ENCODE data around the gene AP4E1. TPM values are rescaled to one million over a fixed set of nuclear protein-coding genes. Genes with fewer than 3 reads are reported as not detected.
"Not testable (repeated sequence)": the region's sequence is repeated elsewhere in the genome, so short reads cannot be mapped to it uniquely, and the experiment has no call there.

AP4E1 gene
- total RNA-seq, 2 experiments from 2014 or later: 6.8 to 9.4 TPM

- Mint-ChIP-seq H3K27me3 (ENCODE audit: low read depth) (no peaks in the 10 kb centered on the region), H3K9me3 (no peaks in the 10 kb centered on the region), H3K4me3 (no peak overlapping the region), H3K27ac (no peak overlapping the region), H3K4me1 (ENCODE audit: low read depth) (no peaks in the 10 kb centered on the region), H3K36me3 (ENCODE audit: low read depth) (peaks cover 27% of the 10 kb centered on the region)
- DNase-seq: no peak
- CTCF ChIA-PET: interaction anchor here (0.6 kb wide), 1 partner anchor 439 kb away, joined by 4 read pairs; no protein-coding TSS in a partner anchor
- intact Hi-C loops (cut with micrococcal nuclease): no loop called here
Measured at GRCh38 chr15:50997371-50998051, 89.0 kb downstream of the AP4E1 start.

DNA sequence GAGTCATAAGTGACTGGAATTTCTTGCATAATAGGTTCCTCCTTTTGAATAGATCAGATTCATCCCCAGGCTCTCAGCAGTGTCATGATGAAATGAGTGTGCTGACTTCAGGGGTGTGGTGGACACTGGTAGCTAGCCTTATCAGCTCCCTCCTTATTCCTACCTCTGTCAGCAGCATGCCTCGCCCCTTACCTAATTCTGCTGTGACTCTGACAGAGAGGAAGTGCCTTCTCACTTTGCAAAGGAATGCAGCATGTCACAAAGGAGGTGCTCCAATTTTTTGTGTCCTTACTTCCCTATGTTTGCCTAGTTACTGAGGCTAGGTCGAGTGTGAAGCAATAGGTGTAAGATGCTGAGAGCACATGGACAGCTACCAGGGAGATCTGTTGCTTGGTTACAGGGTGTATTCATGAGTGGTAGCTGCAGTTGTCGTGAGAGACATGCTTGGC is 95.6 kb downstream of the AP4E1 start:
- H3K27ac Mint-ChIP-seq: no peak overlapping the region
- no peak overlapping the region for H3K4me3 Mint-ChIP-seq
- CTCF ChIA-PET: interaction anchor here (0.6 kb wide), 1 partner anchor 33 kb away, joined by 5 read pairs; no protein-coding TSS in a partner anchor
- H3K27me3 Mint-ChIP-seq (ENCODE audit: low read depth): no peaks in the 10 kb centered on the region
- DNase-seq: no peak
- intact Hi-C loops (cut with micrococcal nuclease): no loop called here
- H3K9me3 Mint-ChIP-seq: peaks cover 5% of the 10 kb centered on the region
- no peaks in the 10 kb centered on the region for H3K4me1 Mint-ChIP-seq (ENCODE audit: low read depth)
- H3K36me3 Mint-ChIP-seq (ENCODE audit: low read depth): peaks cover 30% of the 10 kb centered on the region

DNA sequence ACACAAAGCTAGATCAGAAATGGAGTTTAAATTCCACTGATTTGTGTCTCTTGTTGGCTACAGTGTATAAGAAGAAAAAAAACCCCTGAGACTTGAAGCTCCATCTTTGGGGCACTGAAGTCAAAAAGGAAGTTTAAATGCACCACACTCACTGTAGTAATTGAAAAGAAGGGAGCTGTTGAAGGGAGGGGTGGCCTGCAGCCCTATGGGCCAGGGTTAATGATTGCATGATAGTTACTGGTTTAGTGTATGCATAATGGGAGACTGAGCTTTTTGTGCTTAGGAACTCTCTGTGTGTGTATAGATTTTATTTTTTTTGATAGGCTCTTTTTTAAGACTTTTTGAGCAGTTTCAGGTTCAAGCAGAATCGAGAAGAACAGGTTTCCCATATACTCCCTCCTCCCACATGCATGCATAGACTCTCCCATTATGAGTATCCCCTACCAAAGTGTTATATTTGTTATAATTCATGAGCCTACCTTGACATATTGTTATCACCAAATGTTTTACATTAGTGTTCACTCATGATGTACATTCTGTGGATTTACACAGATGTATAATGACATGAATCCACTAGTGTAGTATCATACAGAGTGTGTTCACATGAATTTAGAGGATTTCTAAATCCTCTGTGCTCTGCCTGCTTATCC is 98.0 kb downstream of the AP4E1 start:
- DNase-seq: no peak
- peaks cover 5% of the 10 kb centered on the region for H3K9me3 Mint-ChIP-seq
- H3K27ac Mint-ChIP-seq: no peak overlapping the region
- H3K27me3 Mint-ChIP-seq (ENCODE audit: low read depth): no peaks in the 10 kb centered on the region
- CTCF ChIA-PET: no interaction called here
- H3K36me3 Mint-ChIP-seq (ENCODE audit: low read depth): peaks cover 38% of the 10 kb centered on the region
- H3K4me3 Mint-ChIP-seq: no peak overlapping the region
- intact Hi-C loops (cut with micrococcal nuclease): no loop called here
- no peaks in the 10 kb centered on the region for H3K4me1 Mint-ChIP-seq (ENCODE audit: low read depth)

DNA sequence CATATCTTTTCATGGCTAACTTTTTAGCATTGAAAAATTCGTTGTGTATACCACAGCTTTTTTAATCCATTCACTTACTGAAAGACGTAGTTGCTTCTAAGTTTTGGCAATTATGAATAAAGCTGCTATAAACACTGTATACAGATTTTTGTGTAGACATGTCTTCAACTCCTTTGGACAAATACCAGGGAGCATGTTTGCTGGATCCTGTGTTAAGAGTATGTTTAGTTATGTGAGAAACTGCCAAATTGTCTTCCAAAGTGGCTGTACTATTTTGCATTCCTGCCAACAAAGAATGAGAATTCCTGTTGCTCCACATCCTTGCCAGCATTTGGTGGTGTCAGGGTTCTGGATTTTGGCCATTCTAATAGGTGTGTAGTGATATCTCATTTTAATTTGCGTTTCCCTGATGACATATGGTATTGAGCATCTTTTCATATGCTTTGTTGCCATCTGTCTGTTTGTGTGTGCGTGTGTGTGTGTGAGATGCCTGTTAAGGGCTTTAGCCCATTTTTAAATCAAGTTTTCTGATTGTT is 98.7 kb downstream of the AP4E1 start:
- intact Hi-C loops (cut with micrococcal nuclease): no loop called here
- CTCF ChIA-PET: no interaction called here
- Mint-ChIP-seq H3K27ac (no peak overlapping the region), H3K9me3 (peaks cover 5% of the 10 kb centered on the region), H3K27me3 (ENCODE audit: low read depth) (no peaks in the 10 kb centered on the region), H3K36me3 (ENCODE audit: low read depth) (peaks cover 34% of the 10 kb centered on the region), H3K4me1 (ENCODE audit: low read depth) (no peaks in the 10 kb centered on the region), H3K4me3 (no peak overlapping the region)
- DNase-seq: no peak

DNA sequence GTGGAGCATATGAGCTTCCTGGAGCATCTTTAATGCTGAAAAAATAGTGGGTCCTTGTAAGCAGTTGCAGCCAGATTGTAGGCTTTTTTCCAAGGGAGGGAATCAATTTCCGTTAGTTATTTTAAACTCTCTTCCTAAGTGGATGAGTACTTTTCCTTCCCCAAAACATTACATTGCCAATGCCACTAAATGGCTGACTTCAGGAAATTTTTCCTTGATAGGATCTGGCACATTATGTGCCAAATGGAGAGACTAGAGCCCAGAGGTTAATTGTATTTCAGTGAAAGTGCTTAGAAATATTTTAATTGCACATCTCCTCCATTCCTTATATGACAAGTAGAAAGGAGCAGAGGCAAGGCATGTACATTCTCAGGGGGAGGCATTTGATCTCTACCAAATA is 102.7 kb downstream of the AP4E1 start:
- H3K27ac Mint-ChIP-seq: no peak overlapping the region
- no peak overlapping the region for H3K4me3 Mint-ChIP-seq
- intact Hi-C loops (cut with micrococcal nuclease): no loop called here
- peaks cover 30% of the 10 kb centered on the region for H3K36me3 Mint-ChIP-seq (ENCODE audit: low read depth)
- no peaks in the 10 kb centered on the region for H3K27me3 Mint-ChIP-seq (ENCODE audit: low read depth)
- CTCF ChIA-PET: no interaction called here
- H3K4me1 Mint-ChIP-seq (ENCODE audit: low read depth): no peaks in the 10 kb centered on the region
- DNase-seq: no peak
- H3K9me3 Mint-ChIP-seq: peaks cover 5% of the 10 kb centered on the region

GRCh38 chr15:51016615-51017014 is 108.1 kb downstream of the AP4E1 start:
- H3K27ac Mint-ChIP-seq: no peak overlapping the region
- no peak for DNase-seq
- peaks cover 8% of the 10 kb centered on the region for H3K36me3 Mint-ChIP-seq (ENCODE audit: low read depth)
- H3K27me3 Mint-ChIP-seq (ENCODE audit: low read depth): no peaks in the 10 kb centered on the region
- no peak overlapping the region for H3K4me3 Mint-ChIP-seq
- CTCF ChIA-PET: interaction anchor here (1.5 kb wide), 1 partner anchor 176 kb away, joined by 5 read pairs; no protein-coding TSS in a partner anchor
- no peaks in the 10 kb centered on the region for H3K4me1 Mint-ChIP-seq (ENCODE audit: low read depth)
- intact Hi-C loops (cut with micrococcal nuclease): no loop called here
- H3K9me3 Mint-ChIP-seq: peaks cover 6% of the 10 kb centered on the region

DNA sequence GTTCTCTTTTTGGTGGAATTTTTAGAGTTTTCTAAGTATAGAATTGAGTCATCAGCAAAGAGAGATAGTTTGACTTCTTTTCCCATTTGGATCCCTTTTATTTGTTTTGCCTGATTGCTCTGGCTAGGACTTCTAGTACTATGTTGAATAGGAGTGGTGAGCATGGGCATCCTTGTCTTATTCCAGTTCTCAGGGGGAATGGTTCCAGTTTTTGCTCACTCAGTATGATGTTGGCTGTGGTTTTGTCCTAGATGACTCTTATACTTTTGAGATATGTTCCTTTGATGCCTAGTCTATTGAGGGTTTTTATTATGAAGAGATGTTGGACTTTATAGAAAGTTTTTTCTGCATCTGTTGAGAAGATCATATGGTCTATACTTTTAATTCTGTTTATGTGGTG is 113.7 kb downstream of the AP4E1 start:
- no peak overlapping the region for H3K4me3 Mint-ChIP-seq
- no peaks in the 10 kb centered on the region for H3K4me1 Mint-ChIP-seq (ENCODE audit: low read depth)
- intact Hi-C loops (cut with micrococcal nuclease): no loop called here
- CTCF ChIA-PET: no interaction called here
- no peaks in the 10 kb centered on the region for H3K27me3 Mint-ChIP-seq (ENCODE audit: low read depth)
- no peak for DNase-seq
- peaks cover 8% of the 10 kb centered on the region for H3K36me3 Mint-ChIP-seq (ENCODE audit: low read depth)
- H3K27ac Mint-ChIP-seq: no peak overlapping the region
- peaks cover 6% of the 10 kb centered on the region for H3K9me3 Mint-ChIP-seq

- peaks cover 8% of the 10 kb centered on the region for H3K36me3 Mint-ChIP-seq (ENCODE audit: low read depth)
- CTCF ChIA-PET: no interaction called here
- H3K27ac Mint-ChIP-seq: no peak overlapping the region
- no peak overlapping the region for H3K4me3 Mint-ChIP-seq
- no peak for DNase-seq
- H3K27me3 Mint-ChIP-seq (ENCODE audit: low read depth): no peaks in the 10 kb centered on the region
- peaks cover 6% of the 10 kb centered on the region for H3K9me3 Mint-ChIP-seq
- no peaks in the 10 kb centered on the region for H3K4me1 Mint-ChIP-seq (ENCODE audit: low read depth)
- intact Hi-C loops (cut with micrococcal nuclease): no loop called here
Measured at GRCh38 chr15:51023499-51023898, 115.0 kb downstream of the AP4E1 start.

DNA sequence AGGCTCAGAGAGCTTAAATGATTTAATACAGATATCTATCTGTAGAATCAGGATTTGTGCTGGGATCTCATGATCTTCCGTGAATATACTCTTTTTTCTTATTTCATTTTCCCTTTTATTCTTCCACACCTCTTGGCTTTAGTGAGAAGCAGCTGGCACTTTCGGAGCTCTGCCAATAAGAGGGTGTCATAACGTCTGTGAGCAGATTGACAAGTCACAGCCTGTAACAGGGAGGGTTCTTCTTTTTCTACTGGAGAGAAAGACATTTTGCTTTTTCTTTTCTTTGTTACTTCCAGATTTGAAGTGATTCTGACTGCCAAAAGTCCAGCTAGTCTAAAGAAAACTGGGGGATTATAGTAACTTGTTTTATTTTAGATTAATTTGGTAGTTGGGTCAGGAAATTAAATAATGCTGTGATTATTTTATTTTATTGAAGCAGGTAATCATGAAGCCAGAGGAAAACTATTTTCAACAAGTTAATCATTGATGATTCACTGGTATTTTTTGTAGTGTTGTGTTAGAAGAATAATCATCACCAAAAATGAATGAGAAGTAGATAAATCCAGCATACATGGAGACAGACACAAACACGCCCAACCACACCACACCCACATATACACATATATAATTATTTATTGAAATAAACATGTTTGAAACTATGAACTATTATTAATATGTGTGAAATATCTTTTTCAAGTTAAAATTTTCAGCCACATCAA is 116.4 kb downstream of the AP4E1 start:
- DNase-seq: no peak
- no peaks in the 10 kb centered on the region for H3K27me3 Mint-ChIP-seq (ENCODE audit: low read depth)

DNA sequence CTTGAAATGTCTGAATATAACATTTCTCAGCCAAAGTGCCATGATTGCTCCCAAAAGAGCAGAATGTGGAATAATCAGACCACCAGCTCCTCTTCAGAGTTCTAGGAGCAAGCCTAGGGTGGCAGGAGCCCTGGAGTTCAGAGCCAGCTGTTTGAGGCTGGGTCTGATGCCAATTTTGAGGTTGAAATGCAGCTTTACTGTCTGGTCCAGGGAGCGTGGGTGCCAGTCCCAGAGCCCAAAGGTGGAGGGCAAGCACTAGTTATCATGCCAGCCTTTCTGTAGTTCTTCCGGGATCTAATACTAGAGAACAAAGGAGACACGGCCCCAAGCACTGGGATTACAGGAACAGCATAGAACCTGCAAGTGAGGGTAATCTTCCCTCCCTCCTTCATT is 117.0 kb downstream of the AP4E1 start:
- H3K27ac Mint-ChIP-seq: no peak overlapping the region
- H3K4me1 Mint-ChIP-seq (ENCODE audit: low read depth): no peaks in the 10 kb centered on the region
- peaks cover 2% of the 10 kb centered on the region for H3K36me3 Mint-ChIP-seq (ENCODE audit: low read depth)
- H3K9me3 Mint-ChIP-seq: no peaks in the 10 kb centered on the region
- CTCF ChIA-PET: no interaction called here
- H3K4me3 Mint-ChIP-seq: no peak overlapping the region
- intact Hi-C loops (cut with micrococcal nuclease): no loop called here
- no peaks in the 10 kb centered on the region for H3K27me3 Mint-ChIP-seq (ENCODE audit: low read depth)
- no peak for DNase-seq

More for the DNA sequence above, 116.4 kb downstream of the AP4E1 start:
- Mint-ChIP-seq H3K36me3 (ENCODE audit: low read depth) (peaks cover 2% of the 10 kb centered on the region), H3K4me3 (no peak overlapping the region), H3K4me1 (ENCODE audit: low read depth) (no peaks in the 10 kb centered on the region), H3K27ac (no peak overlapping the region), H3K9me3 (peaks cover 2% of the 10 kb centered on the region)
- CTCF ChIA-PET: interaction anchor here (0.7 kb wide), 1 partner anchor 11 kb away, joined by 4 read pairs; no protein-coding TSS in a partner anchor
- intact Hi-C loops (cut with micrococcal nuclease): no loop called here

DNA sequence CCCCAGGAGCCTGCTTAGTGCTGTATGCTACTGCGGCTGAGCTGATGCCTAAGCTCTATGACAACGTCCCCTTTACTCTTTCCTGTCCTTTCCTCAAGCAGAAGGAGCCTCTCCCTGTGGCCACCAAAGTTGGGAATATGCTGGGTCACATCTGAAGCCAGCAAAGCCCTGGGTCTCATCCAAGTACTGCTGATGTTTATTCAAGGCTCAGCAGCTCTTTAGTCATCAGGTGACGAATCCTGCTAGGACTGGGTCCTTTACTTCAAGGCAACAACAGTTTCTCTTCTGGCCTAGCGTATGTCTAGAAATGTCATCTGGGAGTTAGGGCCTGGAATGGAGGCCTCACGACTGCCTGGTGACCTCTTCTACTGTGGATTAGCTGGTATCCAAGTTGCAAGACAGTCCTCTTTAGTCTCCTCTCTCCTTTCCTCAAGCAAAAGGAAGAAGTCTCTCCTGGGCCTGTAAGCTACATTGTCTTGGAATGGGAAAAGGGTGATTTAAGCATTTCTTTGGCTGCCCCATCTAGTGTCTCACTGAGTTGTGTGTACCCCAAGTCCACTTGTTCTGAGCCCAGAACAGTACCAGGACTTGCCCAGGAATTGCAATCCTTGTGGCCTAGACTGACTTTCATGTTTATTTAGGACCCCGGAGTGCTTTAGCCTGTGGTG is 122.3 kb downstream of the AP4E1 start:
- no peak for DNase-seq
- peaks cover 2% of the 10 kb centered on the region for H3K36me3 Mint-ChIP-seq (ENCODE audit: low read depth)
- no peaks in the 10 kb centered on the region for H3K9me3 Mint-ChIP-seq
- H3K4me1 Mint-ChIP-seq (ENCODE audit: low read depth): no peaks in the 10 kb centered on the region
- H3K4me3 Mint-ChIP-seq: no peak overlapping the region
- no peak overlapping the region for H3K27ac Mint-ChIP-seq
- no peaks in the 10 kb centered on the region for H3K27me3 Mint-ChIP-seq (ENCODE audit: low read depth)
- intact Hi-C loops (cut with micrococcal nuclease): no loop called here
- CTCF ChIA-PET: no interaction called here

- H3K4me1 Mint-ChIP-seq (ENCODE audit: low read depth); H3K9me3 Mint-ChIP-seq; H3K36me3 Mint-ChIP-seq (ENCODE audit: low read depth); H3K27me3 Mint-ChIP-seq (ENCODE audit: low read depth); CTCF ChIA-PET; H3K4me3 Mint-ChIP-seq; H3K27ac Mint-ChIP-seq; intact Hi-C loops (cut with micrococcal nuclease); DNase-seq: not testable (repeated sequence)
Measured at GRCh38 chr15:51037474-51037873, 129.0 kb downstream of the AP4E1 start.
